ENCODE measurements around the gene ABCB8.

The ABCB8 gene

DNA sequence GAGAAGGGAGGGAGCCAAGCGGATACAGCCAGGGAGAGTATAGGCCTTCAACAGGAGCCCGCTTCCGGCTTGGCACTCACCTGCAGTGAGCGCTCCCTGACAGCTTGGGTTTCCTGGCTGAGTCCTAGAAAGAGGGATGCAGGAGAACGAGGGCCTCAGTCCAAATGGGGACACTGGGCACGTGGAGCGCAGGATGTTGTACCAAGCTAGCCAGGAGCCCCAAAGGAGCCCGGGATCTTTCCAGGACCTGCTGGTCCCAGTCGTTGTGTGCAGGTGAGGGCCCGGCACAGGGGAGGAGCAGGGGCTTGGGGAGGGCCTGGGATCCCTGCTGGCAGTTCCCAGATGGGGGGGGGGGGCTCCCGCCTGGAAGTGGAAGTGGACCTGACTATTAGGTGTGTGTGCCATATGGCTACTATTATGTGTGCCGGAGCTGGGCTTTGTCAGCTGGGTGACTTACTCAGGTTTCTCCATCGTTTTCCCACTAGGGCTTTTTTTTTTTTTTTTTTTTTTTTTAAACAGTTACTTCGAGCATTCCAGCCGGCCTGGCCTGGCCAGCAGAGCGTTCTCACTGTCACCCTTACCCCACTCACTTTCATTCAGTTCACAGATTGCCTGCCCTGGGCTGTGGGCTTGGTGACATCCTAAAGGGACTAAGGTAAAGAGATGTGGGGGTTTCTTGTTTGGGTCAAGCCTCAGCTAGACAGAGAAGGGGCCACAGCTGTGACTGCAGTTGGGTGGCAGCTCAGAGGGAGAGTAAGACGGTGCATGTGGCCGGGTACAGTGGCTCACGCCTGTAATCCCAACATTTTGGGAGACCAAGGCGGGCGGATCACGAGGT lies 61.9 kb downstream of the ABCB8 start:
- no peak for TF ChIP-seq CTCF (IDR thresholded peaks at IDR 0.05; ENCODE audit: borderline replicate concordance, insufficient read depth, low read depth, low read length)

GRCh38 chr7:151091003-151091402 lies 62.8 kb downstream of the ABCB8 start:
- no peak for TF ChIP-seq CTCF (IDR thresholded peaks at IDR 0.05; ENCODE audit: borderline replicate concordance, insufficient read depth, low read depth, low read length)
- H3K4me3 ChIP-seq (ENCODE audit: low read depth, low read length) = no peak overlapping the region

More for the DNA sequence above, 61.9 kb downstream of the ABCB8 start:
- no peak overlapping the region for H3K4me3 ChIP-seq (ENCODE audit: low read depth, low read length)

GRCh38 chr7:151091431-151091830 lies 63.2 kb downstream of the ABCB8 start:
- peak; percentile 79 for TF ChIP-seq CTCF (IDR thresholded peaks at IDR 0.05; ENCODE audit: borderline replicate concordance, insufficient read depth, low read depth, low read length)
- no peak overlapping the region for H3K4me3 ChIP-seq (ENCODE audit: low read depth, low read length)

- H3K4me3 ChIP-seq (ENCODE audit: low read depth, low read length) = no peak overlapping the region
- no peak for TF ChIP-seq CTCF (IDR thresholded peaks at IDR 0.05; ENCODE audit: borderline replicate concordance, insufficient read depth, low read depth, low read length)
These were observed 63.7 kb downstream of the ABCB8 start for GRCh38 chr7:151091988-151092387.

GRCh38 chr7:151093748-151094147 lies 65.5 kb downstream of the ABCB8 start:
- no peak overlapping the region for H3K4me3 ChIP-seq (ENCODE audit: low read depth, low read length)
- TF ChIP-seq CTCF (IDR thresholded peaks at IDR 0.05; ENCODE audit: borderline replicate concordance, insufficient read depth, low read depth, low read length) = no peak

- TF ChIP-seq CTCF (IDR thresholded peaks at IDR 0.05; ENCODE audit: borderline replicate concordance, insufficient read depth, low read depth, low read length) = no peak
- no peak overlapping the region for H3K4me3 ChIP-seq (ENCODE audit: low read depth, low read length)
These were observed 66.4 kb downstream of the ABCB8 start for GRCh38 chr7:151094675-151095074.

All from GM12875 (cell line).